HEK293T (cell line): ENCODE measurements around the gene NAT10.

Experiments used
- ARNT ChIP-seq: fragments of 450-650 bp; IDR thresholded peaks from 2 replicates; pipeline ENCODE4 v1.6.1; 2017; ENCODE audit warnings: mild to moderate bottlenecking
- CTBP1 ChIP-seq: fragments of 450-650 bp; IDR thresholded peaks from 2 replicates; pipeline ENCODE4 v1.6.1; 2016; ENCODE audit warnings: borderline replicate concordance
- HDGF ChIP-seq: fragments of 450-650 bp; IDR thresholded peaks from 2 replicates; pipeline ENCODE4 v1.6.1; 2017; ENCODE audit warnings: antibody characterized with exemption, borderline replicate concordance
- SUZ12 ChIP-seq: fragments of 450-650 bp; IDR thresholded peaks from 2 replicates; pipeline ENCODE4 v1.6.1; 2016; ENCODE audit warnings: mild to moderate bottlenecking

GRCh38 chr11:34104680-34105078, 750 bp upstream of the NAT10 start:
- TF ChIP-seq HDGF (no peak), CTBP1 (no peak), ARNT (no peak), SUZ12 (no peak)
